Astrocyte (in vitro differentiated cells and primary cell): Measurements from ENCODE around the gene YTHDC1. TPM values are rescaled to one million over a fixed set of nuclear protein-coding genes. Genes with fewer than 3 reads are reported as not detected.

Experiments used
- DNase-seq: peaks from one replicate; pipeline ENCODE4 v3.0.0-alpha.2; 2010; ENCODE audit warnings: low read depth
- FAIRE-seq: peaks from 2 replicates; lab custom pipeline; 2011; peaks lifted over from hg19 to GRCh38; lab: Jason Lieb, UNC
- H2AFZ ChIP-seq: 2 replicates; pipeline ENCODE4 v1.6.0; 2012; ENCODE audit warnings: low read depth, low read length, inconsistent platforms
- H3K27ac ChIP-seq: 2 replicates; pipeline ENCODE4 v1.5.1; 2011; ENCODE audit warnings: low read depth, low read length, inconsistent platforms
- H3K27me3 ChIP-seq: 2 replicates; pipeline ENCODE4 v1.6.0; 2011; ENCODE audit warnings: low read length, inconsistent platforms; ENCODE audit not compliant: insufficient read depth
- H3K36me3 ChIP-seq: 2 replicates; pipeline ENCODE4 v1.5.1; 2011; ENCODE audit warnings: low read length, inconsistent platforms; ENCODE audit not compliant: insufficient read depth
- H3K4me1 ChIP-seq: 2 replicates; pipeline ENCODE4 v1.5.1; 2011; ENCODE audit warnings: low read length, inconsistent platforms; ENCODE audit not compliant: insufficient read depth
- H3K4me2 ChIP-seq: 2 replicates; pipeline ENCODE4 v1.6.0; 2012; ENCODE audit warnings: low read length, inconsistent platforms
- H3K4me3 ChIP-seq: 2 replicates; pipeline ENCODE4 v1.5.1; 2011; ENCODE audit warnings: low read depth, mild to moderate bottlenecking, low read length, inconsistent platforms; ENCODE audit not compliant: insufficient read depth
- H3K79me2 ChIP-seq: 2 replicates; pipeline ENCODE4 v1.6.0; 2012; ENCODE audit warnings: mild to moderate bottlenecking, low read length, inconsistent platforms; ENCODE audit not compliant: insufficient read depth
- H3K9ac ChIP-seq: 2 replicates; pipeline ENCODE4 v1.6.0; 2012; ENCODE audit warnings: mild to moderate bottlenecking, low read length, inconsistent platforms
- H3K9me3 ChIP-seq: 2 replicates; pipeline ENCODE4 v1.5.1; 2012; ENCODE audit warnings: low read depth, mild to moderate bottlenecking, low read length, inconsistent platforms; ENCODE audit not compliant: insufficient read depth
- H4K20me1 ChIP-seq: 2 replicates; pipeline ENCODE4 v1.6.0; 2012; ENCODE audit warnings: low read length, inconsistent platforms; ENCODE audit not compliant: insufficient read depth
- H3K27ac Mint-ChIP-seq: one replicate; pipeline ENCODE4 v1.8.0; 2021; ENCODE audit warnings: mild to moderate bottlenecking, mixed read lengths; ENCODE audit not compliant: unreplicated experiment
- H3K27me3 Mint-ChIP-seq: one replicate; pipeline ENCODE4 v1.8.0; 2021; ENCODE audit warnings: low read depth, mixed read lengths; ENCODE audit not compliant: unreplicated experiment
- H3K36me3 Mint-ChIP-seq: one replicate; pipeline ENCODE4 v1.8.0; 2021; ENCODE audit warnings: low read depth, mixed read lengths; ENCODE audit not compliant: unreplicated experiment
- H3K4me1 Mint-ChIP-seq: one replicate; pipeline ENCODE4 v1.8.0; 2021; ENCODE audit warnings: low read depth, mixed read lengths; ENCODE audit not compliant: unreplicated experiment
- H3K4me3 Mint-ChIP-seq: one replicate; pipeline ENCODE4 v1.8.0; 2021; ENCODE audit warnings: mild to moderate bottlenecking, moderate library complexity, mixed read lengths; ENCODE audit not compliant: unreplicated experiment
- H3K9me3 Mint-ChIP-seq: one replicate; pipeline ENCODE4 v1.8.0; 2021; ENCODE audit warnings: mild to moderate bottlenecking, mixed read lengths; ENCODE audit not compliant: unreplicated experiment
- EZH2 ChIP-seq: IDR thresholded peaks from 2 replicates; pipeline ENCODE4 v1.6.1; 2012; ENCODE audit warnings: mild to moderate bottlenecking, low read length, inconsistent platforms; ENCODE audit not compliant: insufficient read depth
- total RNA-seq: library from RNA; stranded (reverse); gene quantifications from 2 replicates; pipeline ENCODE4 v1.2.1, GENCODE V29; 2021
- TF ChIP-seq, protein P1 (sequence below): IDR thresholded peaks from 2 replicates; pipeline ENCODE4 v1.5.1; 2011; ENCODE audit warnings: low read depth, mild to moderate bottlenecking, inconsistent platforms, low read length, moderate library complexity; ENCODE audit not compliant: insufficient read depth

YTHDC1 gene
- total RNA-seq, 1 donor from 2014 or later = 95.9 TPM

DNA sequence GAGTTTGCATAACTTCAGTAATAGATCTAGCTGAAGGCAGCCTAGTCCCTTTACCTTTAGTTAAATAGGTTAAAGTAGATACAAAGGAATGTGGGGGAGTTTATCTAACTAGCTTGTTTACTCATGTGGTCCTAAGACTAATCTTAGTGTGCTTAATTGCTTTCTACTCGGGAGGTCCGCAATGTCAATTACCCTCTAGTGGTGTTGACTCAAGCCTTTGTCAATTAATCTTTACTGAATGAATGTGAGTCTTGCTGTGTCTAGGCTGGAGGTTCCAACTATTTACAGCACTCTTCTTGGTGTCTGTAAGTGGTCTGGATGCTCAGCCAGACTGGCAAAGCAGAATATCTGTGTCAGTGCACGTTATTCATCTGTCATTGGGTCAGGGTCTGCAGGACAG lies 17.9 kb upstream of the YTHDC1 start:
- Histone ChIP-seq H2AFZ (no peak overlapping the region), H3K36me3 (no peaks in the 10 kb centered on the region), H3K27ac (no peak overlapping the region), H3K4me1 (peaks cover 7% of the 10 kb centered on the region), H3K9ac (no peak overlapping the region), H4K20me1 (no peaks in the 10 kb centered on the region), H3K4me3 (no peak overlapping the region), H3K4me2 (no peak overlapping the region), H3K9me3 (no peaks in the 10 kb centered on the region), H3K27me3 (no peaks in the 10 kb centered on the region), H3K79me2 (no peaks in the 10 kb centered on the region)
- no peak for TF ChIP-seq EZH2
- TF ChIP-seq, protein P1, sequence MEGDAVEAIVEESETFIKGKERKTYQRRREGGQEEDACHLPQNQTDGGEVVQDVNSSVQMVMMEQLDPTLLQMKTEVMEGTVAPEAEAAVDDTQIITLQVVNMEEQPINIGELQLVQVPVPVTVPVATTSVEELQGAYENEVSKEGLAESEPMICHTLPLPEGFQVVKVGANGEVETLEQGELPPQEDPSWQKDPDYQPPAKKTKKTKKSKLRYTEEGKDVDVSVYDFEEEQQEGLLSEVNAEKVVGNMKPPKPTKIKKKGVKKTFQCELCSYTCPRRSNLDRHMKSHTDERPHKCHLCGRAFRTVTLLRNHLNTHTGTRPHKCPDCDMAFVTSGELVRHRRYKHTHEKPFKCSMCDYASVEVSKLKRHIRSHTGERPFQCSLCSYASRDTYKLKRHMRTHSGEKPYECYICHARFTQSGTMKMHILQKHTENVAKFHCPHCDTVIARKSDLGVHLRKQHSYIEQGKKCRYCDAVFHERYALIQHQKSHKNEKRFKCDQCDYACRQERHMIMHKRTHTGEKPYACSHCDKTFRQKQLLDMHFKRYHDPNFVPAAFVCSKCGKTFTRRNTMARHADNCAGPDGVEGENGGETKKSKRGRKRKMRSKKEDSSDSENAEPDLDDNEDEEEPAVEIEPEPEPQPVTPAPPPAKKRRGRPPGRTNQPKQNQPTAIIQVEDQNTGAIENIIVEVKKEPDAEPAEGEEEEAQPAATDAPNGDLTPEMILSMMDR = no peak
- peaks cover 2% of the 10 kb centered on the region for H3K36me3 Mint-ChIP-seq
- peaks cover 17% of the 10 kb centered on the region for H3K9me3 Mint-ChIP-seq
- DNase-seq (no peak), FAIRE-seq (no peak)
- H3K4me3 Mint-ChIP-seq = no peak overlapping the region
- peak overlapping the region; percentile 94 for H3K27ac Mint-ChIP-seq
- H3K4me1 Mint-ChIP-seq = peaks cover 36% of the 10 kb centered on the region
- H3K27me3 Mint-ChIP-seq = no peaks in the 10 kb centered on the region

DNA sequence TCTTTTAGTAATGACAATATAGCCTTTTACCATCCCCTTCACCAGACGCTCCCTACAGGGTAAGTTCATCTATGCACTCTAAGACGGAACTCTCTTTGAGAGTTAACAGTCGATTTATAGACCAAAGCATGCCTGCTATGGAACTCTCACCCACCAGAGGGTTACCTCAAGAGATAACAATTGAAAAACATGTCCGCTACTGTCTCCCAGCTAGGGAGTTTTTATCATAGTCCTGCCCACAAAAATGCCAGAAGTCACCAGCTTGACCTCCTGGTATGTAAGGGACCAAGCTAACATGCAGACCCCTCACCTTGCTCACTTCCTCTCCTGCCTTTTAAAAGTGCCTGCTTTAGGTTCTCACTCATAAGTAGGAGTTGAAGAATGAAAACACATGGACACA lies 16.7 kb upstream of the YTHDC1 start:
- peaks cover 17% of the 10 kb centered on the region for H3K9me3 Mint-ChIP-seq
- Histone ChIP-seq H3K27me3 (no peaks in the 10 kb centered on the region), H3K9me3 (no peaks in the 10 kb centered on the region), H4K20me1 (no peaks in the 10 kb centered on the region), H2AFZ (no peak overlapping the region), H3K36me3 (no peaks in the 10 kb centered on the region), H3K9ac (no peak overlapping the region), H3K4me3 (no peak overlapping the region), H3K79me2 (no peaks in the 10 kb centered on the region), H3K4me2 (peak overlapping the region; percentile 10), H3K4me1 (peaks cover 7% of the 10 kb centered on the region), H3K27ac (no peak overlapping the region)
- H3K36me3 Mint-ChIP-seq = peaks cover 2% of the 10 kb centered on the region
- TF ChIP-seq, protein P1 = no peak
- TF ChIP-seq EZH2 = no peak
- no peaks in the 10 kb centered on the region for H3K27me3 Mint-ChIP-seq
- FAIRE-seq (no peak), DNase-seq (peak; percentile 78)
- no peak overlapping the region for H3K4me3 Mint-ChIP-seq
- H3K27ac Mint-ChIP-seq = peak overlapping the region; percentile 98
- peaks cover 38% of the 10 kb centered on the region for H3K4me1 Mint-ChIP-seq

DNA sequence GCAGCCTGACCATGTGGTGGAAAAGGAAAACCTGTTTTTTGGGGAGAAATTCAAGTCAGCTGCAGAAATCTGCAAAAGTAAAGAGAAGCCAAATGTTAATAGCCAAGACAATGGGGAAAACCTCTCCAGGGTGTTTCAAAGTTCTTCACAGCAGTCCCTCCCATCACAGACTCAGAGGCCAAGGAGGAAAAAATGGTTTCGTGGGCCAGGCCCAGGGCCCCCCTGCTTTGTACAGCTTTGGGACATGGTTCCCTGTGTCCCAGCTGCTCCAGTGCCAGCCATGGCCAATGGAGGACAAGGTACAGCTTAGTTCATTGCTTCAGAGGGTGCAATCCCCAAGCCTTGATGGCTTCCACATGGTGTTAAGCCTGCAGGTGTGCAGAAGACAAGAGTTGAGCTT lies 15.2 kb upstream of the YTHDC1 start:
- Histone ChIP-seq H3K4me1 (peaks cover 7% of the 10 kb centered on the region), H3K9ac (no peak overlapping the region), H3K36me3 (no peaks in the 10 kb centered on the region), H3K27me3 (no peaks in the 10 kb centered on the region), H3K27ac (no peak overlapping the region), H3K4me2 (no peak overlapping the region), H4K20me1 (no peaks in the 10 kb centered on the region), H3K9me3 (no peaks in the 10 kb centered on the region), H3K79me2 (no peaks in the 10 kb centered on the region), H2AFZ (no peak overlapping the region), H3K4me3 (no peak overlapping the region)
- H3K4me1 Mint-ChIP-seq = peaks cover 53% of the 10 kb centered on the region
- peaks cover 2% of the 10 kb centered on the region for H3K36me3 Mint-ChIP-seq
- no peak overlapping the region for H3K27ac Mint-ChIP-seq
- DNase-seq (no peak), FAIRE-seq (no peak)
- H3K27me3 Mint-ChIP-seq = no peaks in the 10 kb centered on the region
- H3K9me3 Mint-ChIP-seq = peaks cover 17% of the 10 kb centered on the region
- no peak overlapping the region for H3K4me3 Mint-ChIP-seq
- no peak for TF ChIP-seq EZH2
- TF ChIP-seq, protein P1 = no peak
